HepG2 (cell line): ENCODE measurements around the gene C17orf58. TPM values are rescaled to one million over a fixed set of nuclear protein-coding genes. Genes with fewer than 3 reads are reported as not detected.
A peak's percentile ranks its signal among the peaks of the same experiment; 100 is the strongest.

Experiments used
- EP300 ChIP-seq, 3 experiments: sonication (generic) in 1 of 3; formaldehyde crosslinking in 1 of 3; IDR thresholded peaks; 2 replicates each; pipeline versions ENCODE4 v1.5.1 to v1.6.1; 2011 to 2020; ENCODE audit warnings: low read depth in 2 of 3, low read length in 2 of 3, borderline replicate concordance in 1 of 3, improper control_type of control experiment in 1 of 3, mild to moderate bottlenecking in 1 of 3, missing genetic modification reagents in 1 of 3, moderate library complexity in 1 of 3
- ERF ChIP-seq: IDR thresholded peaks from 2 replicates; pipeline ENCODE4 v1.6.1; 2018; ENCODE audit warnings: missing biosample characterization, missing genetic modification reagents
- ETV5 ChIP-seq: IDR thresholded peaks from 2 replicates; pipeline ENCODE4 v1.6.1; 2018; ENCODE audit warnings: missing biosample characterization, missing genetic modification reagents, inconsistent platforms, borderline replicate concordance
- HNRNPLL ChIP-seq: fragments of 200-400 bp; formaldehyde crosslinking; IDR thresholded peaks from 2 replicates; pipeline ENCODE4 v1.6.1; 2017; ENCODE audit warnings: mild to moderate bottlenecking, low read depth, low read length; ENCODE audit not compliant: poor library complexity, severe bottlenecking
- MAF1 ChIP-seq: sonication (generic); formaldehyde crosslinking; IDR thresholded peaks from 2 replicates; pipeline ENCODE4 v1.5.0; 2020; ENCODE audit warnings: missing genetic modification reagents, borderline replicate concordance
- MAFF ChIP-seq: IDR thresholded peaks from 2 replicates; pipeline ENCODE4 v1.6.1; 2011; ENCODE audit warnings: low read depth, low read length, improper control_type of control experiment
- MXI1 ChIP-seq: IDR thresholded peaks from 3 replicates; pipeline ENCODE4 v1.6.1; 2012; ENCODE audit warnings: low read depth, low read length, inconsistent platforms, borderline replicate concordance
- TGIF2 ChIP-seq: IDR thresholded peaks from 2 replicates; pipeline ENCODE4 v1.6.1; 2016; ENCODE audit warnings: control low read depth, missing compliant biosample characterization
- ZBTB7A ChIP-seq: sonication (generic); formaldehyde crosslinking; IDR thresholded peaks from 2 replicates; pipeline ENCODE4 v1.8.0; 2022; ENCODE audit warnings: mild to moderate bottlenecking, missing genetic modification reagents
- ZKSCAN8 ChIP-seq: IDR thresholded peaks from 2 replicates; pipeline ENCODE4 v1.6.1; 2016; ENCODE audit warnings: borderline replicate concordance, missing genetic modification reagents, missing compliant biosample characterization
- ZMYM3 ChIP-seq: sonication (generic); formaldehyde crosslinking; IDR thresholded peaks from 2 replicates; pipeline ENCODE4 v1.5.1; 2020; ENCODE audit warnings: mild to moderate bottlenecking, missing genetic modification reagents
- ZNF230 ChIP-seq: sonication (generic); formaldehyde crosslinking; IDR thresholded peaks from 2 replicates; pipeline ENCODE4 v1.4.0; 2020; ENCODE audit warnings: mild to moderate bottlenecking, missing genetic modification reagents
- ZNF552 ChIP-seq: sonication (generic); formaldehyde crosslinking; IDR thresholded peaks from 2 replicates; pipeline ENCODE4 v1.9.0; 2022; ENCODE audit warnings: missing genetic modification reagents, mild to moderate bottlenecking, borderline replicate concordance
- ZNF577 ChIP-seq: sonication (generic); formaldehyde crosslinking; IDR thresholded peaks from 2 replicates; pipeline ENCODE4 v1.4.0; 2020; ENCODE audit warnings: mild to moderate bottlenecking, low read depth, missing genetic modification reagents, borderline replicate concordance
- ZNF782 ChIP-seq: sonication (generic); formaldehyde crosslinking; IDR thresholded peaks from 2 replicates; pipeline ENCODE4 v1.4.0; 2020; ENCODE audit warnings: missing genetic modification reagents, mild to moderate bottlenecking, borderline replicate concordance
- ZSCAN30 ChIP-seq: sonication (generic); formaldehyde crosslinking; IDR thresholded peaks from 2 replicates; pipeline ENCODE4 v1.5.0; 2020; ENCODE audit warnings: mild to moderate bottlenecking, missing genetic modification reagents
- ZZZ3 ChIP-seq: sonication (generic); formaldehyde crosslinking; IDR thresholded peaks from 2 replicates; pipeline ENCODE4 v1.4.0; 2020; ENCODE audit warnings: missing genetic modification reagents, mild to moderate bottlenecking, borderline replicate concordance
- polyA plus RNA-seq, 8 experiments: library from polyadenylated mRNA; depleted of rRNA in 3 of 8; stranded (reverse) in 7 of 8; unstranded in 1 of 8; fragments of >200 nt; fragmentation: Illumina TruSeq in 4 of 8; extraction: Trizol in 4 of 8; gene quantifications; 2 replicates each; pipeline versions ENCODE4 v1.2.1 to v1.2.3, GENCODE V29; 2011 to 2016; ENCODE audit warnings: low read depth in 4 of 8, missing spikeins in 1 of 8, mixed read lengths in 1 of 8; ENCODE audit not compliant: insufficient read depth in 1 of 8
- total RNA-seq, 5 experiments: library from RNA; depleted of rRNA; stranded (reverse); fragments of >200 nt; fragmentation: Illumina TruSeq; extraction: Trizol; gene quantifications; 2 replicates each; pipeline ENCODE4 v1.2.3, GENCODE V29; 2016; ENCODE audit warnings: low read depth in 1 of 5
- TF ChIP-seq, protein P1 (sequence below): sonication (generic); formaldehyde crosslinking; IDR thresholded peaks from 2 replicates; pipeline ENCODE4 v1.4.0; 2020; ENCODE audit warnings: low read depth, missing genetic modification reagents
- TF ChIP-seq, protein P2 (sequence below): sonication (generic); formaldehyde crosslinking; IDR thresholded peaks from 2 replicates; pipeline ENCODE4 v1.5.1; 2020; ENCODE audit warnings: mild to moderate bottlenecking, missing genetic modification reagents, moderate library complexity
- TF ChIP-seq, protein P3 (sequence below): sonication (generic); formaldehyde crosslinking; IDR thresholded peaks from 2 replicates; pipeline ENCODE4 v1.4.0; 2020; ENCODE audit warnings: missing genetic modification reagents; ENCODE audit errors: not compliant biosample characterization

C17orf58 gene
- total and polyA plus RNA-seq, 2 of the 13 experiments (the other 11 are each of a cell fraction or from before 2014, with no cell fraction given), result 15.6 to 15.8 TPM

DNA sequence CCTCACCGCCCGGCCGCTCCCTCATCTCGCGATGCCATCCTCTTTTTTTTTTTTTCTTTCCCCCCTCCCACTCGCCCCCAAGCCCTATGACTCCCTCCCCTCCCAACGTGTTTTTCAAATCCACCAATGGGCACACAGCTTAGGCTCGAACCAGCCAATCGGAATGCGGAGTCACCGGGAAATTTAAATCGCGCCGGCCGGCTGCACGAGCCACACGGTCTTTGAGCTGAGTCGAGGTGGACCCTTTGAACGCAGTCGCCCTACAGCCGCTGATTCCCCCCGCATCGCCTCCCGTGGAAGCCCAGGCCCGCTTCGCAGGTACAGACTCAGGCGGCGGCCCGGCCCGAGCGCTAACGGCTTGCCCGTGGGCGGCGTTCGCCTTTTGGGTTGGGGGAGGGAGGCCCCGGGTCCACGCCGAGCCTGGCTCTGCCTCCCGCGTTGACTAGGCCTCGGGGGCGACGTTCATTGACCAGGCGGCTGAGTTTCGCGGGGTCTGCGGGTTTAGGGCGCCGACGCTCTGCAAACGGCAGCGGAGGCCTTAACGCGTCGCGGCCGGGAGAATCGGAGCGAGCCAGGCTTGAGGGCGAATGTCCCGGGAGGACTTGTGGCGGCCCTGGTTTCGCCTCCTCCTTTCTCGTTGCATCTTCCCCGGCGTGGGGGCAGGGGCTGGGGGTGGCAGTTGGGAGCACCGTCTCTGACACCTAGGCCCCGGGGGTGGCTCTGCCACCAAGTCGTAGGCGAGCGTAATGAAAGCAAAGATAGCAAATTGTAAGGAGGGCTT lies 39.4 kb upstream of the C17orf58 start, which contains the start of gene KPNA2 (continued):
- TF ChIP-seq, protein P1, sequence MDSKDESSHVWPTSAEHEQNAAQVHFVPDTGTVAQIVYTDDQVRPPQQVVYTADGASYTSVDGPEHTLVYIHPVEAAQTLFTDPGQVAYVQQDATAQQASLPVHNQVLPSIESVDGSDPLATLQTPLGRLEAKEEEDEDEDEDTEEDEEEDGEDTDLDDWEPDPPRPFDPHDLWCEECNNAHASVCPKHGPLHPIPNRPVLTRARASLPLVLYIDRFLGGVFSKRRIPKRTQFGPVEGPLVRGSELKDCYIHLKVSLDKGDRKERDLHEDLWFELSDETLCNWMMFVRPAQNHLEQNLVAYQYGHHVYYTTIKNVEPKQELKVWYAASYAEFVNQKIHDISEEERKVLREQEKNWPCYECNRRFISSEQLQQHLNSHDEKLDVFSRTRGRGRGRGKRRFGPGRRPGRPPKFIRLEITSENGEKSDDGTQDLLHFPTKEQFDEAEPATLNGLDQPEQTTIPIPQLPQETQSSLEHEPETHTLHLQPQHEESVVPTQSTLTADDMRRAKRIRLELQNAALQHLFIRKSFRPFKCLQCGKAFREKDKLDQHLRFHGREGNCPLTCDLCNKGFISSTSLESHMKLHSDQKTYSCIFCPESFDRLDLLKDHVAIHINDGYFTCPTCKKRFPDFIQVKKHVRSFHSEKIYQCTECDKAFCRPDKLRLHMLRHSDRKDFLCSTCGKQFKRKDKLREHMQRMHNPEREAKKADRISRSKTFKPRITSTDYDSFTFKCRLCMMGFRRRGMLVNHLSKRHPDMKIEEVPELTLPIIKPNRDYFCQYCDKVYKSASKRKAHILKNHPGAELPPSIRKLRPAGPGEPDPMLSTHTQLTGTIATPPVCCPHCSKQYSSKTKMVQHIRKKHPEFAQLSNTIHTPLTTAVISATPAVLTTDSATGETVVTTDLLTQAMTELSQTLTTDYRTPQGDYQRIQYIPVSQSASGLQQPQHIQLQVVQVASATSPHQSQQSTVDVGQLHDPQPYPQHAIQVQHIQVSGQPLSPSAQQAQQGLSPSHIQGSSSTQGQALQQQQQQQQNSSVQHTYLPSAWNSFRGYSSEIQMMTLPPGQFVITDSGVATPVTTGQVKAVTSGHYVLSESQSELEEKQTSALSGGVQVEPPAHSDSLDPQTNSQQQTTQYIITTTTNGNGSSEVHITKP (CRISPR knock-in tag), result peak; percentile 59; the same call in 1 of the 2 replicates
- TF ChIP-seq ZNF552 (CRISPR knock-in tag), result no peak
- TF ChIP-seq ZNF230 (CRISPR knock-in tag), result peak; percentile 85
- no peak for TF ChIP-seq ZSCAN30 (CRISPR knock-in tag)
- peak; percentile 98 for TF ChIP-seq MXI1
- TF ChIP-seq TGIF2 (CRISPR knock-in tag), result peak; percentile 84
- TF ChIP-seq ZBTB7A (CRISPR knock-in tag), result peak; percentile 84; the same call in 1 of the 2 replicates
- peak; percentile 84 for TF ChIP-seq HNRNPLL
- TF ChIP-seq ERF (CRISPR knock-in tag), result 0 out of 2 replicates have a peak, but pooled peaks have one; percentile 13
- TF ChIP-seq ZKSCAN8, result no peak
- TF ChIP-seq ZNF782 (CRISPR knock-in tag), result peak; percentile 97
- TF ChIP-seq ZNF577 (CRISPR knock-in tag), result no peak
- TF ChIP-seq ETV5 (CRISPR knock-in tag), result peak; percentile 40; the same call in 1 of the 2 replicates
- TF ChIP-seq MAFF, result no peak; the same call in 1 of the 2 replicates
- TF ChIP-seq, protein P2, sequence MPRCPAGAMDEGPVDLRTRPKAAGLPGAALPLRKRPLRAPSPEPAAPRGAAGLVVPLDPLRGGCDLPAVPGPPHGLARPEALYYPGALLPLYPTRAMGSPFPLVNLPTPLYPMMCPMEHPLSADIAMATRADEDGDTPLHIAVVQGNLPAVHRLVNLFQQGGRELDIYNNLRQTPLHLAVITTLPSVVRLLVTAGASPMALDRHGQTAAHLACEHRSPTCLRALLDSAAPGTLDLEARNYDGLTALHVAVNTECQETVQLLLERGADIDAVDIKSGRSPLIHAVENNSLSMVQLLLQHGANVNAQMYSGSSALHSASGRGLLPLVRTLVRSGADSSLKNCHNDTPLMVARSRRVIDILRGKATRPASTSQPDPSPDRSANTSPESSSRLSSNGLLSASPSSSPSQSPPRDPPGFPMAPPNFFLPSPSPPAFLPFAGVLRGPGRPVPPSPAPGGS (CRISPR knock-in tag), result peak; percentile 96
- peak; percentile 85; the same call in 1 of the 2 replicates for TF ChIP-seq ZZZ3 (CRISPR knock-in tag)
- peak in 1 of 2 experiments; percentile 78; a peak in 2 of 4 replicates for TF ChIP-seq EP300 (IDR thresholded peaks at IDR 0.05; ENCODE audit: low read depth in 2 of 2, low read length in 2 of 2)
- no peak for TF ChIP-seq EP300 (CRISPR knock-in tag; IDR thresholded peaks at IDR 0.05; ENCODE audit: borderline replicate concordance)
- TF ChIP-seq, protein P3, sequence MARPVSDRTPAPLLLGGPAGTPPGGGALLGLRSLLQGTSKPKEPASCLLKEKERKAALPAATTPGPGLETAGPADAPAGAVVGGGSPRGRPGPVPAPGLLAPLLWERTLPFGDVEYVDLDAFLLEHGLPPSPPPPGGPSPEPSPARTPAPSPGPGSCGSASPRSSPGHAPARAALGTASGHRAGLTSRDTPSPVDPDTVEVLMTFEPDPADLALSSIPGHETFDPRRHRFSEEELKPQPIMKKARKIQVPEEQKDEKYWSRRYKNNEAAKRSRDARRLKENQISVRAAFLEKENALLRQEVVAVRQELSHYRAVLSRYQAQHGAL (CRISPR knock-in tag), result no peak
- TF ChIP-seq ZMYM3, result peak; percentile 48; the same call in 1 of the 2 replicates
- TF ChIP-seq MAF1 (CRISPR knock-in tag), result peak; percentile 64; the same call in 1 of the 2 replicates
